WTC11 (cell line): ENCODE measurements around the gene PGM2. TPM values are rescaled to one million over a fixed set of nuclear protein-coding genes. Genes with fewer than 3 reads are reported as not detected.

ENCODE experiments used
- ATAC-seq: fragments of 200-7000 bp; cut with Tn5 transposase; 2 replicates; pipeline ENCODE4 v1.10.0; 2021; ENCODE audit warnings: mild to moderate bottlenecking, moderate library complexity
- CTCF ChIA-PET: fragments of 300-600 bp; sonication (Branson Sonifier 250); formaldehyde crosslinking; loops from one replicate; lab custom pipeline; 2021; ENCODE audit warnings: antibody characterized with exemption; lab: Charles Lee
- POLR2A ChIA-PET: fragments of 350-600 bp; sonication (Branson Sonifier 250); formaldehyde crosslinking; loops from one replicate; lab custom pipeline; 2021; ENCODE audit warnings: antibody characterized with exemption; lab: Charles Lee
- DNase-seq: peaks from one replicate; pipeline ENCODE4 v3.0.0; 2021; ENCODE audit warnings: low spot score
- H3K27ac Mint-ChIP-seq: 2 replicates; pipeline ENCODE4 v1.8.0; 2021; ENCODE audit warnings: mixed read lengths
- H3K27me3 Mint-ChIP-seq: 2 replicates; pipeline ENCODE4 v1.8.0; 2021; ENCODE audit warnings: low read depth, mild to moderate bottlenecking, moderate library complexity, mixed read lengths
- H3K36me3 Mint-ChIP-seq: 2 replicates; pipeline ENCODE4 v1.8.0; 2021; ENCODE audit warnings: mixed read lengths
- H3K4me1 Mint-ChIP-seq: 2 replicates; pipeline ENCODE4 v1.8.0; 2022; ENCODE audit warnings: mixed read lengths
- H3K4me3 Mint-ChIP-seq: 2 replicates; pipeline ENCODE4 v1.8.0; 2021; ENCODE audit warnings: mild to moderate bottlenecking, moderate library complexity, mixed read lengths
- H3K9me3 Mint-ChIP-seq: 2 replicates; pipeline ENCODE4 v1.8.0; 2021; ENCODE audit warnings: mixed read lengths
- GABPB1 ChIP-seq: sonication (generic); formaldehyde crosslinking; IDR thresholded peaks from 2 replicates; pipeline ENCODE4 v1.8.1; 2023; ENCODE audit warnings: mild to moderate bottlenecking, missing genetic modification reagents
- JUN ChIP-seq: sonication (generic); formaldehyde crosslinking; IDR thresholded peaks from 2 replicates; pipeline ENCODE4 v1.8.0; 2023; ENCODE audit warnings: mild to moderate bottlenecking, missing genetic modification reagents
- MYBL2 ChIP-seq: sonication (generic); formaldehyde crosslinking; IDR thresholded peaks from 2 replicates; pipeline ENCODE4 v1.8.1; 2023; ENCODE audit warnings: mild to moderate bottlenecking, moderate library complexity, missing genetic modification reagents
- TCF7 ChIP-seq: sonication (generic); formaldehyde crosslinking; IDR thresholded peaks from 2 replicates; pipeline ENCODE4 v1.8.0; 2022; ENCODE audit warnings: mild to moderate bottlenecking, low read depth, missing genetic modification reagents, moderate library complexity
- total RNA-seq: library from RNA; stranded (reverse); gene quantifications from 3 replicates; pipeline ENCODE4 v1.2.3, GENCODE V29; 2021
- TF ChIP-seq, protein P1 (sequence below): sonication (generic); formaldehyde crosslinking; IDR thresholded peaks from 2 replicates; pipeline ENCODE4 v1.8.0; 2022; ENCODE audit warnings: mild to moderate bottlenecking, missing genetic modification reagents
- TF ChIP-seq, protein P2 (sequence below): sonication (generic); formaldehyde crosslinking; IDR thresholded peaks from 2 replicates; pipeline ENCODE4 v1.8.0; 2022; ENCODE audit warnings: missing genetic modification reagents
- TF ChIP-seq, protein P3 (sequence below): sonication (generic); formaldehyde crosslinking; IDR thresholded peaks from 2 replicates; pipeline ENCODE4 v1.8.0; 2022; ENCODE audit warnings: mild to moderate bottlenecking, missing genetic modification reagents
- TF ChIP-seq, protein P4 (sequence below): fragments of 250-450 bp; sonication (Bioruptor Pico); IDR thresholded peaks from 2 replicates; pipeline ENCODE4 v1.9.0; 2021; ENCODE audit warnings: mild to moderate bottlenecking, borderline replicate concordance
- TF ChIP-seq, protein P5 (sequence below): fragments of 250-450 bp; sonication (Bioruptor Pico); IDR thresholded peaks from 2 replicates; pipeline ENCODE4 v1.8.0; 2021; ENCODE audit warnings: mild to moderate bottlenecking
- TF ChIP-seq, protein P6 (sequence below): fragments of 250-450 bp; sonication (Bioruptor Pico); IDR thresholded peaks from 2 replicates; pipeline ENCODE4 v1.9.0; 2021; ENCODE audit warnings: mild to moderate bottlenecking
- TF ChIP-seq, protein P7 (sequence below): sonication (generic); formaldehyde crosslinking; IDR thresholded peaks from 2 replicates; pipeline ENCODE4 v1.8.1; 2023; ENCODE audit warnings: mild to moderate bottlenecking, missing genetic modification reagents
- TF ChIP-seq, protein P8 (sequence below): fragments of 200-600 bp; IDR thresholded peaks from 2 replicates; pipeline ENCODE4 v1.8.0; 2022; ENCODE audit warnings: antibody characterized with exemption

The PGM2 gene
- total RNA-seq, 1 experiment from 2014 or later, result 31.4 TPM

DNA sequence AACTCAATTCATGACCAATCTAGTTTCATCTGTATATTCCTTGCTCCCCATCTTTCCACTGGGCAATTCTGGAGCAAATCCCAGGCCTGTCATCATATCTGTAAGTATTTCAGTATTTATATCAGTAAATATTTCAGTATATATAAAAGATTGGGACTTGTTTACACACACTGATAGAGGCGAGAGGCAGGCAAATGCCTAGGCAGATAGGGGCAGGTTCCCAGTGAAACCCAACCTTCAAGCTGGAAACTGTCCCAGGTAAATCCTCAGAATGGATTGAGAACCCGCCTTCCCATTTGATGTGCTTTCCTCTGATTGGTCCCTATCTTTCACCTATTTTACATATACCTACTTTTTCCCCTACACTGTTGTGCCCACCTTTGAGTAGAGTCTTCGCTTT is 40.6 kb downstream of the PGM2 start (continued):
- TF ChIP-seq, protein P1, sequence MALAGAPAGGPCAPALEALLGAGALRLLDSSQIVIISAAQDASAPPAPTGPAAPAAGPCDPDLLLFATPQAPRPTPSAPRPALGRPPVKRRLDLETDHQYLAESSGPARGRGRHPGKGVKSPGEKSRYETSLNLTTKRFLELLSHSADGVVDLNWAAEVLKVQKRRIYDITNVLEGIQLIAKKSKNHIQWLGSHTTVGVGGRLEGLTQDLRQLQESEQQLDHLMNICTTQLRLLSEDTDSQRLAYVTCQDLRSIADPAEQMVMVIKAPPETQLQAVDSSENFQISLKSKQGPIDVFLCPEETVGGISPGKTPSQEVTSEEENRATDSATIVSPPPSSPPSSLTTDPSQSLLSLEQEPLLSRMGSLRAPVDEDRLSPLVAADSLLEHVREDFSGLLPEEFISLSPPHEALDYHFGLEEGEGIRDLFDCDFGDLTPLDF (CRISPR knock-in tag), result no peak
- TF ChIP-seq, protein P2, sequence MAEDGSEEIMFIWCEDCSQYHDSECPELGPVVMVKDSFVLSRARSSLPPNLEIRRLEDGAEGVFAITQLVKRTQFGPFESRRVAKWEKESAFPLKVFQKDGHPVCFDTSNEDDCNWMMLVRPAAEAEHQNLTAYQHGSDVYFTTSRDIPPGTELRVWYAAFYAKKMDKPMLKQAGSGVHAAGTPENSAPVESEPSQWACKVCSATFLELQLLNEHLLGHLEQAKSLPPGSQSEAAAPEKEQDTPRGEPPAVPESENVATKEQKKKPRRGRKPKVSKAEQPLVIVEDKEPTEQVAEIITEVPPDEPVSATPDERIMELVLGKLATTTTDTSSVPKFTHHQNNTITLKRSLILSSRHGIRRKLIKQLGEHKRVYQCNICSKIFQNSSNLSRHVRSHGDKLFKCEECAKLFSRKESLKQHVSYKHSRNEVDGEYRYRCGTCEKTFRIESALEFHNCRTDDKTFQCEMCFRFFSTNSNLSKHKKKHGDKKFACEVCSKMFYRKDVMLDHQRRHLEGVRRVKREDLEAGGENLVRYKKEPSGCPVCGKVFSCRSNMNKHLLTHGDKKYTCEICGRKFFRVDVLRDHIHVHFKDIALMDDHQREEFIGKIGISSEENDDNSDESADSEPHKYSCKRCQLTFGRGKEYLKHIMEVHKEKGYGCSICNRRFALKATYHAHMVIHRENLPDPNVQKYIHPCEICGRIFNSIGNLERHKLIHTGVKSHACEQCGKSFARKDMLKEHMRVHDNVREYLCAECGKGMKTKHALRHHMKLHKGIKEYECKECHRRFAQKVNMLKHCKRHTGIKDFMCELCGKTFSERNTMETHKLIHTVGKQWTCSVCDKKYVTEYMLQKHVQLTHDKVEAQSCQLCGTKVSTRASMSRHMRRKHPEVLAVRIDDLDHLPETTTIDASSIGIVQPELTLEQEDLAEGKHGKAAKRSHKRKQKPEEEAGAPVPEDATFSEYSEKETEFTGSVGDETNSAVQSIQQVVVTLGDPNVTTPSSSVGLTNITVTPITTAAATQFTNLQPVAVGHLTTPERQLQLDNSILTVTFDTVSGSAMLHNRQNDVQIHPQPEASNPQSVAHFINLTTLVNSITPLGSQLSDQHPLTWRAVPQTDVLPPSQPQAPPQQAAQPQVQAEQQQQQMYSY (CRISPR knock-in tag), result no peak
- TF ChIP-seq, protein P3, sequence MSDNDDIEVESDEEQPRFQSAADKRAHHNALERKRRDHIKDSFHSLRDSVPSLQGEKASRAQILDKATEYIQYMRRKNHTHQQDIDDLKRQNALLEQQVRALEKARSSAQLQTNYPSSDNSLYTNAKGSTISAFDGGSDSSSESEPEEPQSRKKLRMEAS, result no peak
- no peak for TF ChIP-seq MYBL2
- TF ChIP-seq TCF7 (CRISPR knock-in tag), result no peak
- TF ChIP-seq GABPB1 (CRISPR knock-in tag), result no peak
- TF ChIP-seq, protein P4, sequence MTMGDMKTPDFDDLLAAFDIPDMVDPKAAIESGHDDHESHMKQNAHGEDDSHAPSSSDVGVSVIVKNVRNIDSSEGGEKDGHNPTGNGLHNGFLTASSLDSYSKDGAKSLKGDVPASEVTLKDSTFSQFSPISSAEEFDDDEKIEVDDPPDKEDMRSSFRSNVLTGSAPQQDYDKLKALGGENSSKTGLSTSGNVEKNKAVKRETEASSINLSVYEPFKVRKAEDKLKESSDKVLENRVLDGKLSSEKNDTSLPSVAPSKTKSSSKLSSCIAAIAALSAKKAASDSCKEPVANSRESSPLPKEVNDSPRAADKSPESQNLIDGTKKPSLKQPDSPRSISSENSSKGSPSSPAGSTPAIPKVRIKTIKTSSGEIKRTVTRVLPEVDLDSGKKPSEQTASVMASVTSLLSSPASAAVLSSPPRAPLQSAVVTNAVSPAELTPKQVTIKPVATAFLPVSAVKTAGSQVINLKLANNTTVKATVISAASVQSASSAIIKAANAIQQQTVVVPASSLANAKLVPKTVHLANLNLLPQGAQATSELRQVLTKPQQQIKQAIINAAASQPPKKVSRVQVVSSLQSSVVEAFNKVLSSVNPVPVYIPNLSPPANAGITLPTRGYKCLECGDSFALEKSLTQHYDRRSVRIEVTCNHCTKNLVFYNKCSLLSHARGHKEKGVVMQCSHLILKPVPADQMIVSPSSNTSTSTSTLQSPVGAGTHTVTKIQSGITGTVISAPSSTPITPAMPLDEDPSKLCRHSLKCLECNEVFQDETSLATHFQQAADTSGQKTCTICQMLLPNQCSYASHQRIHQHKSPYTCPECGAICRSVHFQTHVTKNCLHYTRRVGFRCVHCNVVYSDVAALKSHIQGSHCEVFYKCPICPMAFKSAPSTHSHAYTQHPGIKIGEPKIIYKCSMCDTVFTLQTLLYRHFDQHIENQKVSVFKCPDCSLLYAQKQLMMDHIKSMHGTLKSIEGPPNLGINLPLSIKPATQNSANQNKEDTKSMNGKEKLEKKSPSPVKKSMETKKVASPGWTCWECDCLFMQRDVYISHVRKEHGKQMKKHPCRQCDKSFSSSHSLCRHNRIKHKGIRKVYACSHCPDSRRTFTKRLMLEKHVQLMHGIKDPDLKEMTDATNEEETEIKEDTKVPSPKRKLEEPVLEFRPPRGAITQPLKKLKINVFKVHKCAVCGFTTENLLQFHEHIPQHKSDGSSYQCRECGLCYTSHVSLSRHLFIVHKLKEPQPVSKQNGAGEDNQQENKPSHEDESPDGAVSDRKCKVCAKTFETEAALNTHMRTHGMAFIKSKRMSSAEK (CRISPR knock-in tag), result no peak
- TF ChIP-seq, all 79 proteins: peak for 0

DNA sequence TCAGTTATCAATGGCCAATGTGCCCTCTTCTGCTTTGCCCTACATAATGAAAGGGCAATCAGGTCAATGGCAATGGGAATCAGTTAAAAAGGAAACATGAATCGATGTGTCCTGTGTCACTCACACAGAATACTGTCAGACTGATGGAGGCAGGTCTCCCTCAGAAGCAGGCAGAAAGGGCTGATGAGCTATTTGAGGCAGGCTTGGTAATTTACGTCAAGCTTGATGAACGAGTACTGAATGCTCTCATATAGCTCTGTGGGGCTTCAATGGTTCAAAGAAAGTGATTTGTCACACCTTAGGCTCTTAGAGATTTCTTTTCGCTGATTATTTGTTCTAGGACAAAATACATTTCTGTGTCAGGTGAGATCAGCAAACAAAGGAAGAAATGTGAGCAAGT is 41.8 kb downstream of the PGM2 start:
- no peaks in the 10 kb centered on the region for H3K4me1 Mint-ChIP-seq
- H3K9me3 Mint-ChIP-seq, result peaks cover 9% of the 10 kb centered on the region; the same call in 1 of the 2 replicates
- no peak overlapping the region for H3K27ac Mint-ChIP-seq
- TF ChIP-seq, protein P5, sequence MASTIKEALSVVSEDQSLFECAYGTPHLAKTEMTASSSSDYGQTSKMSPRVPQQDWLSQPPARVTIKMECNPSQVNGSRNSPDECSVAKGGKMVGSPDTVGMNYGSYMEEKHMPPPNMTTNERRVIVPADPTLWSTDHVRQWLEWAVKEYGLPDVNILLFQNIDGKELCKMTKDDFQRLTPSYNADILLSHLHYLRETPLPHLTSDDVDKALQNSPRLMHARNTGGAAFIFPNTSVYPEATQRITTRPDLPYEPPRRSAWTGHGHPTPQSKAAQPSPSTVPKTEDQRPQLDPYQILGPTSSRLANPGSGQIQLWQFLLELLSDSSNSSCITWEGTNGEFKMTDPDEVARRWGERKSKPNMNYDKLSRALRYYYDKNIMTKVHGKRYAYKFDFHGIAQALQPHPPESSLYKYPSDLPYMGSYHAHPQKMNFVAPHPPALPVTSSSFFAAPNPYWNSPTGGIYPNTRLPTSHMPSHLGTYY (CRISPR knock-in tag), result no peak
- TF ChIP-seq, protein P6, sequence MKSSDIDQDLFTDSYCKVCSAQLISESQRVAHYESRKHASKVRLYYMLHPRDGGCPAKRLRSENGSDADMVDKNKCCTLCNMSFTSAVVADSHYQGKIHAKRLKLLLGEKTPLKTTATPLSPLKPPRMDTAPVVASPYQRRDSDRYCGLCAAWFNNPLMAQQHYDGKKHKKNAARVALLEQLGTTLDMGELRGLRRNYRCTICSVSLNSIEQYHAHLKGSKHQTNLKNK (CRISPR knock-in tag), result no peak
- TF ChIP-seq, protein P7, sequence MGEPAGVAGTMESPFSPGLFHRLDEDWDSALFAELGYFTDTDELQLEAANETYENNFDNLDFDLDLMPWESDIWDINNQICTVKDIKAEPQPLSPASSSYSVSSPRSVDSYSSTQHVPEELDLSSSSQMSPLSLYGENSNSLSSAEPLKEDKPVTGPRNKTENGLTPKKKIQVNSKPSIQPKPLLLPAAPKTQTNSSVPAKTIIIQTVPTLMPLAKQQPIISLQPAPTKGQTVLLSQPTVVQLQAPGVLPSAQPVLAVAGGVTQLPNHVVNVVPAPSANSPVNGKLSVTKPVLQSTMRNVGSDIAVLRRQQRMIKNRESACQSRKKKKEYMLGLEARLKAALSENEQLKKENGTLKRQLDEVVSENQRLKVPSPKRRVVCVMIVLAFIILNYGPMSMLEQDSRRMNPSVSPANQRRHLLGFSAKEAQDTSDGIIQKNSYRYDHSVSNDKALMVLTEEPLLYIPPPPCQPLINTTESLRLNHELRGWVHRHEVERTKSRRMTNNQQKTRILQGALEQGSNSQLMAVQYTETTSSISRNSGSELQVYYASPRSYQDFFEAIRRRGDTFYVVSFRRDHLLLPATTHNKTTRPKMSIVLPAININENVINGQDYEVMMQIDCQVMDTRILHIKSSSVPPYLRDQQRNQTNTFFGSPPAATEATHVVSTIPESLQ (CRISPR knock-in tag), result no peak
- no peak for TF ChIP-seq JUN (CRISPR knock-in tag)
- TF ChIP-seq, protein P8, sequence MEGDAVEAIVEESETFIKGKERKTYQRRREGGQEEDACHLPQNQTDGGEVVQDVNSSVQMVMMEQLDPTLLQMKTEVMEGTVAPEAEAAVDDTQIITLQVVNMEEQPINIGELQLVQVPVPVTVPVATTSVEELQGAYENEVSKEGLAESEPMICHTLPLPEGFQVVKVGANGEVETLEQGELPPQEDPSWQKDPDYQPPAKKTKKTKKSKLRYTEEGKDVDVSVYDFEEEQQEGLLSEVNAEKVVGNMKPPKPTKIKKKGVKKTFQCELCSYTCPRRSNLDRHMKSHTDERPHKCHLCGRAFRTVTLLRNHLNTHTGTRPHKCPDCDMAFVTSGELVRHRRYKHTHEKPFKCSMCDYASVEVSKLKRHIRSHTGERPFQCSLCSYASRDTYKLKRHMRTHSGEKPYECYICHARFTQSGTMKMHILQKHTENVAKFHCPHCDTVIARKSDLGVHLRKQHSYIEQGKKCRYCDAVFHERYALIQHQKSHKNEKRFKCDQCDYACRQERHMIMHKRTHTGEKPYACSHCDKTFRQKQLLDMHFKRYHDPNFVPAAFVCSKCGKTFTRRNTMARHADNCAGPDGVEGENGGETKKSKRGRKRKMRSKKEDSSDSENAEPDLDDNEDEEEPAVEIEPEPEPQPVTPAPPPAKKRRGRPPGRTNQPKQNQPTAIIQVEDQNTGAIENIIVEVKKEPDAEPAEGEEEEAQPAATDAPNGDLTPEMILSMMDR, result no peak
- TF ChIP-seq, all 79 proteins: peak for 0
- DNase-seq (no peak), ATAC-seq (no peak)
- H3K27me3 Mint-ChIP-seq, result no peaks in the 10 kb centered on the region
- H3K36me3 Mint-ChIP-seq, result peaks cover 13% of the 10 kb centered on the region; the same call in 1 of the 2 replicates
- H3K4me3 Mint-ChIP-seq, result no peak overlapping the region
- ChIA-PET POLR2A (no interaction called here), CTCF (no interaction called here)
